Measurements from ENCODE around the gene ARL5A. TPM values are rescaled to one million over a fixed set of nuclear protein-coding genes. Genes with fewer than 3 reads are reported as not detected.
A peak's percentile ranks its signal among the peaks of the same experiment; 100 is the strongest.
"Not testable (repeated sequence)": the region's sequence is repeated elsewhere in the genome, so short reads cannot be mapped to it uniquely, and the experiment has no call there.

The ARL5A gene, protein sequence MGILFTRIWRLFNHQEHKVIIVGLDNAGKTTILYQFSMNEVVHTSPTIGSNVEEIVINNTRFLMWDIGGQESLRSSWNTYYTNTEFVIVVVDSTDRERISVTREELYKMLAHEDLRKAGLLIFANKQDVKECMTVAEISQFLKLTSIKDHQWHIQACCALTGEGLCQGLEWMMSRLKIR
- total RNA-seq (100 to 1,000 TPM in 2 of 4 donors, 10 to 100 TPM in 2; 81.5 to 119 (median 99.5) TPM), polyA plus RNA-seq (26.8 TPM)
- long read RNA-seq, donor 1, full-length matches to known transcripts, result 292 of 296 reads
- long read RNA-seq, donor 1, partial matches to known transcripts, result 0 of 296 reads
- long read RNA-seq, donor 1, other reads (novel, unspliced or antisense), result 4 of 296 reads
- long read RNA-seq, donor 2, full-length matches to known transcripts, result 124 of 127 reads
- long read RNA-seq, donor 2, partial matches to known transcripts, result 0 of 127 reads
- long read RNA-seq, donor 2, other reads (novel, unspliced or antisense), result 3 of 127 reads
- long read RNA-seq, donor 3, full-length matches to known transcripts, result 214 of 228 reads
- long read RNA-seq, donor 3, partial matches to known transcripts, result 1 of 228 reads
- long read RNA-seq, donor 3, other reads (novel, unspliced or antisense), result 13 of 228 reads
- long read RNA-seq, donor 4, full-length matches to known transcripts, result 162 of 168 reads
- long read RNA-seq, donor 4, partial matches to known transcripts, result 0 of 168 reads
- long read RNA-seq, donor 4, other reads (novel, unspliced or antisense), result 6 of 168 reads

DNA sequence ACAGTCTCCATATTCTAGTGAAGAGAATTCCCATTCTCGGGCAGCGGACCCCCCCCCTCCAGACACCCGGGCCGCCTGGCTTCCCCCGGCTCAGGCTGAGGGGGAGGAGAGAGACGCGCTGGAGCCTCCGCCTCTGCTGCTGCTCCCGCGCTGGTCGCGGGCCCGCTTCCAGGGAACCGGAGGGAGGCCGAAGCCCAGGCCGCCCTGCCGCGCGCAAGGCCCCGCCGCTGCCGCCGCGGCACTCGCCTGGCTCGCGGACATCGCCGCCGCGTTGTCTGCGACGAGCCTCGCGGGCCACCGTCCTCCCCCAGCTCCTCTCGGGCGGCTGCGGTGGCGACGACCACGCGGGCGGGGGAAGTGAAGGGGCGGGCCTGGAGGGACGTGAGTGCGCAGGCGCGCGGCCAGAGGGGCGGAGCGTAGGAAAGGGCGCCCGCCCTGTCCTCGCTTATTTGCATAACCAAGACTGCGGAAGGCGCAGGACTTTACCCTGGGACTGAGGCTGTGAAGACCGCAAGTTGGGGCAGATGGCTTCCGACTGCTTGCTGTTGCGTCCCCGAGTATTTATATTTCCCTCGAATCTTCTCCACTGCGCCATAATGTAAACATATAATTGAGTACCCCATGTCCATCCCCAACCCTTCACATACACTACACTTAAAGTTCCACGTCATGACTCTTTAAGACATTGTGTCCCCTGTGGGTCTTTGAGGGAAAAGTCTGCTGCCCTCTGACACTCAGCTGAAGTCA, at the start of gene ARL5A:
Gene ARL5A (minus strand): TSS at position 279 of the 747 bp plus-strand sequence. CDS start 245 bp downstream, at position 34.
- Histone ChIP-seq H3K9me3 (ENCODE audit: control insufficient read depth, low read length) (no peaks in the 10 kb centered on the region), H3K27ac (ENCODE audit: low read length) (peak within 1 kb of the TSS; percentile 70), H3K27me3 (ENCODE audit: control insufficient read depth, insufficient read depth) (no peaks in the 10 kb centered on the region), H3K4me1 (ENCODE audit: control insufficient read depth, insufficient read depth, low read length) (peaks cover 4% of the 10 kb centered on the region), H3K4me3 (ENCODE audit: low read length) (peak within 1 kb of the TSS; percentile 75)
- peak; percentile 98 to 99 for ATAC-seq
- peak; percentile 95 to 98 (median 98) for DNase-seq
- WGBS, result under 1% methylated on average over 64 of the region's 64 CpGs
- intact Hi-C loops (cut with DNase I), result loop anchor here in 1 of 4 donors (10.0 kb wide), 1 partner anchor 176 kb away; no protein-coding TSS in a partner anchor

DNA sequence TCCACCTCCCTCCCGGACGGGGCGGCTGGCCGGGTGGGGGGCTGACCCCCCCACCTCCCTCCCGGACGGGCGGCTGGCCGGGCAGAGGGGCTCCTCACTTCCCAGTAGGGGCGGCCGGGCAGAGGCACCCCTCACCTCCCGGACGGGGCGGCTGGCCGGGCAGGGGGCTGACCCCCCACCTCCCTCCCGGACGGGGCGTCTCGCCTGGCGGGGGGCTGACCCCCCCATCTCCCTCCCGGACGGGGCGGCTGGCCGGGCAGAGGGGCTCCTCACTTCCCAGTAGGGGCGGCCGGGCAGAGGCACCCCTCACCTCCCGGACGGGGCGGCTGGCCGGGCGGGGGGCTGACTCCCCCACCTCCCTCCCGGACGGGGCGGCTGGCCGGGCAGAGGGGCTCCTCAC, 47.4 kb upstream of the ARL5A start:
- WGBS, result 83% methylated on average over 17 of the region's 34 CpGs
- intact Hi-C loops (cut with DNase I); ATAC-seq; H3K27me3 ChIP-seq (ENCODE audit: control insufficient read depth, insufficient read depth); H3K4me3 ChIP-seq (ENCODE audit: low read length); H3K9me3 ChIP-seq (ENCODE audit: control insufficient read depth, low read length); H3K4me1 ChIP-seq (ENCODE audit: control insufficient read depth, insufficient read depth, low read length); H3K27ac ChIP-seq (ENCODE audit: low read length): not testable (repeated sequence)
- peak in 1 of 3 donors; percentile 56 for DNase-seq

DNA sequence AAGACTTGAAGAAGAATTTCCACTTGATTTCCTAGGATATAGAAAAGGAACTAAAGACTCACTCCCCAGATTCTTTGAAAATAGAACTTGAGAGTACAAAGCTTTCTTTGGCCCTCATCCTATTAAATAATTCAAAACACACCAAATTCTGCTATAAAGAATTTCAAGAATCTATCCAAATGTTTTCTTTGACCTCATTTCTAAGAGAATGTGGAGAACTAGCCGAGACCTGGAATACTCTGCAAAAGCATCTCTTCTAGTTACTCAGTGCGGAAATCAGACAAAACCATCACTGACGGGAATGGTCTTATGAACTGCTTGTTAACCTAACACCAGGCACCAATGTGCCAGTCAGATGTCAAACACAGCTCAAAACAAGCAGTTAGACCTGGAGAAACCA, 44.2 kb upstream of the ARL5A start:
- WGBS, result 72% methylated on average over 3 of the region's 3 CpGs
- ATAC-seq (no peak), DNase-seq (no peak)
- H3K4me3 ChIP-seq (ENCODE audit: low read length), result no peak overlapping the region
- H3K27me3 ChIP-seq (ENCODE audit: control insufficient read depth, insufficient read depth), result no peaks in the 10 kb centered on the region
- intact Hi-C loops (cut with DNase I), result no loop called here
- no peaks in the 10 kb centered on the region for H3K9me3 ChIP-seq (ENCODE audit: control insufficient read depth, low read length)
- H3K4me1 ChIP-seq (ENCODE audit: control insufficient read depth, insufficient read depth, low read length), result no peaks in the 10 kb centered on the region
- no peak overlapping the region for H3K27ac ChIP-seq (ENCODE audit: low read length)

DNA sequence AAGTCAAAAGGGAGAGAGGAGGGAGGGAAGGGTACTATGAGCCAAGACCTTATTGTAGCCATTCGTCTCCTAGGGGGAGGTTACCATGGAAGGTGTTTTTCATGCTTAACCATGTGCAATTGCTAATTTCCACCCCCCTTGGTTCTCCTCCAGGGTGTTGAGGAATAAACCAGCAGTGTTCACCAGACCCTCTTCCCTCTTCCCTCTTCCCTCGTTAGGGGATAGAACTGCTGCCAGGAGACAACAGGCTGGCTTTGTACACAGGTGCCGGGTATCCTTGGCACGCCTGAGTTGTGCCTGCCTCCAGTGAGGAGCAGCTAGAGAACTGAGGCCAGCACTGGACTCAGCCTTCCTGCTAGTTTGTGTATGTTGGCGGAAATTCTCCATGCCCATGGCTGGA, 41.1 kb upstream of the ARL5A start:
- Histone ChIP-seq H3K27me3 (ENCODE audit: control insufficient read depth, insufficient read depth) (no peaks in the 10 kb centered on the region), H3K27ac (ENCODE audit: low read length) (no peak overlapping the region), H3K9me3 (ENCODE audit: control insufficient read depth, low read length) (no peaks in the 10 kb centered on the region), H3K4me1 (ENCODE audit: control insufficient read depth, insufficient read depth, low read length) (no peaks in the 10 kb centered on the region), H3K4me3 (ENCODE audit: low read length) (no peak overlapping the region)
- no peak for ATAC-seq
- no peak for DNase-seq
- 88% methylated on average over 5 of the region's 5 CpGs for WGBS
- intact Hi-C loops (cut with DNase I), result no loop called here

DNA sequence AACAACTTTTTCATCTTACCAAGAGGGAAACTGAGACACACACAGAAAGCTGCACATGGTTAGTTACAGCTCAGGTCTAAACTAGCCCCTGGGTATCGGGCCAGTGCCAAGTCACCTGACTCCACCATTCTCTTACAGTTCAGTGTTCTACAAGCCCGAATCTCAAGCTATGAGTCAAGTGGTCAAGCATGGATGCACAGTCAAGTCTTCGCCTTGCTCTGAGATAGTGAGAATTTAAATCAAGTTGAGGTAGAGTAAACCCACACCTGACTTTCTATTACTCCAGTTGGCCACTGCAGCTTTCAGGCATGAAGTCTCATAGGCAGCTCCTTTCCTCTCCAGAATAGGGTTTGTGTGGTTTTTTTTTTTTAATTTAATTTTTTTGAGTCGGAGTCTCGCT, 34.5 kb upstream of the ARL5A start:
- DNase-seq (no peak), ATAC-seq (no peak)
- intact Hi-C loops (cut with DNase I), result no loop called here
- Histone ChIP-seq H3K9me3 (ENCODE audit: control insufficient read depth, low read length) (no peaks in the 10 kb centered on the region), H3K4me1 (ENCODE audit: control insufficient read depth, insufficient read depth, low read length) (no peaks in the 10 kb centered on the region), H3K27ac (ENCODE audit: low read length) (no peak overlapping the region), H3K27me3 (ENCODE audit: control insufficient read depth, insufficient read depth) (no peaks in the 10 kb centered on the region), H3K4me3 (ENCODE audit: low read length) (no peak overlapping the region)
- WGBS, result 95% methylated on average over 5 of the region's 5 CpGs

DNA sequence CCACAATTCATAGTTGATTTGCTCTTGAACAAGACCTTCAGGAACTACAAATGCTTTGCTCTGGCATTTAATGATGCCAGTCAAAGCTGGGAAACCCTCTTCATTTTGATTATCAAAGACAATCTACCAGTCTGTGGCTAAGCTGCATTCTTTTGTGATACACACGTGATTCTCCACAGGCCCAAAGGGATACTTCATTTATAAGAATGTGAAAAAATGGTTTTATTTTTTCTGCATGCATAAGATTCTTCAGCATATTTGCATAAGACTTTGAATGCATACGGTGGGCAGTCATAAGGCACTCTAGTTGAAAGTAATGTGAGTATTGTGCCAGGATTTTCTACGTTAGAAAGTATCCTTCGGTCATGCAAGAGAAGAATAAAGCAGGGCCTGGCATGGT, 33.0 kb upstream of the ARL5A start:
- no peaks in the 10 kb centered on the region for H3K27me3 ChIP-seq (ENCODE audit: control insufficient read depth, insufficient read depth)
- no peaks in the 10 kb centered on the region for H3K4me1 ChIP-seq (ENCODE audit: control insufficient read depth, insufficient read depth, low read length)
- intact Hi-C loops (cut with DNase I), result no loop called here
- no peak for ATAC-seq
- H3K9me3 ChIP-seq (ENCODE audit: control insufficient read depth, low read length), result no peaks in the 10 kb centered on the region
- WGBS, result 86% methylated on average over 4 of the region's 4 CpGs
- DNase-seq, result no peak
- no peak overlapping the region for H3K4me3 ChIP-seq (ENCODE audit: low read length)
- H3K27ac ChIP-seq (ENCODE audit: low read length), result no peak overlapping the region

DNA sequence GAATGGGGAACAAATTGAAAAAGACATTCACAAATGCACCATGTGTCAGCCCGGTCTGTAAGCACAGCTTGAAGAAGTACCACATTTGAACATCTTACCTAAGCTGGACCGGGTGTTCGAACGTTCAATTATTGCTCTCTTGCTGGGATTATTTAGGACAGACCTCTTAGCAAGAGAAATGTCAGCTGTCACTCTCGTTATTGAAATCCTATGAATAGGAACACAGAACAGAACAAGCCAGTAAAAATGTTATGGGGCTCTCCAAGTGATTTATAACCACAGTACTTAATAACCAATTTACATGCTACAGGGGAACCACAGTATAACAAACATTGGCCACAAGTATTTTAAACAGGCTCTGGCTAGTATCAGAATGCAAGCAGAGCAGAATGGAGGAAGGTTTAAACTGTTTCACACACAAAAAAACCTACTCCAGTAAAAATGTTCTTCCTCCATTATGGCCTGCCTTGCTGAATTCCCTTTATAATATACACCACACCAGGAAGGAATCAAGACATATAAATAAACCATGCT, 32.5 kb upstream of the ARL5A start:
- Histone ChIP-seq H3K27ac (ENCODE audit: low read length) (no peak overlapping the region), H3K27me3 (ENCODE audit: control insufficient read depth, insufficient read depth) (no peaks in the 10 kb centered on the region), H3K4me1 (ENCODE audit: control insufficient read depth, insufficient read depth, low read length) (no peaks in the 10 kb centered on the region), H3K9me3 (ENCODE audit: control insufficient read depth, low read length) (no peaks in the 10 kb centered on the region), H3K4me3 (ENCODE audit: low read length) (no peak overlapping the region)
- intact Hi-C loops (cut with DNase I), result no loop called here
- DNase-seq (no peak), ATAC-seq (no peak)
- 93% methylated on average over 5 of the region's 5 CpGs for WGBS

DNA sequence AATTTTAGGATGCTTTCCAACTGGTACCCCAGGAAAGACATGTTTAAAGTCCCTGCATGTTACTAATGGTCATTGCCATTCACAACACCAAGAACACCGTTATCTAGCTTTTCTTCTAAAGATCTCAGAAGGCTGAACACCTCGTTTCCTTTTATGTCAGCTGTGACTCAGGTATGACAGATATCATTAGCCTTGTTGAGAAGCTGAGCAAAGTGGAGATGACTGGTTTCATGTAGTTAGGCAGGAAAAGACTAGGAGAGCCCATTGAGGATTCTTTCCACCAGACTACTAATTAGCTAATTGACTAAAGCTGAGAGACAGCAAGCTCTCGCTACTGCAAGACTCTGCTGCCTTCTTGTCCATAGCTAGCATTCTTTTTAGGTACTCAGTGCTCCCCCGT, 32.0 kb upstream of the ARL5A start:
- ATAC-seq (no peak), DNase-seq (no peak)
- Histone ChIP-seq H3K9me3 (ENCODE audit: control insufficient read depth, low read length) (no peaks in the 10 kb centered on the region), H3K27me3 (ENCODE audit: control insufficient read depth, insufficient read depth) (no peaks in the 10 kb centered on the region), H3K4me3 (ENCODE audit: low read length) (no peak overlapping the region), H3K27ac (ENCODE audit: low read length) (no peak overlapping the region), H3K4me1 (ENCODE audit: control insufficient read depth, insufficient read depth, low read length) (no peaks in the 10 kb centered on the region)
- intact Hi-C loops (cut with DNase I), result no loop called here
- WGBS, result 89% methylated on average over 4 of the region's 4 CpGs

DNA sequence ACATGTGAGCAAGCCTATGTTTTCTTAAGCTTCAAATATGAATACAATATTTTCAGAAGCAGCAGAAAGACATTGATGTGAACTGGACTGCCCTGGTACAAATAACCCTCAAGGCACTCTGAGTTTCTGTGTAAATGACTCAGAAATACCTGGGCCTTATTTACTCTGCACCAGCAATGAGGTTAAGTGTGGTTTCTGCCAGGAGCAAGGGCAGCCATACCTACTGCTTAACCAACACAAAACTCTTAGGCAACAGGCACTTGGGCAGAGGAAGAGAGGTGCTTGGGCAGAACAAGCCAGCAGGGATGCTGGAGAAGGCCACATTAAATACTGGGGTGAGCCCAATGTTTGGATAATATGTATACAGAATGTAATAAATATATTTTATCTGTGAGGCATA, 29.4 kb upstream of the ARL5A start:
- intact Hi-C loops (cut with DNase I), result no loop called here
- DNase-seq, result no peak
- H3K27me3 ChIP-seq (ENCODE audit: control insufficient read depth, insufficient read depth), result no peaks in the 10 kb centered on the region

DNA sequence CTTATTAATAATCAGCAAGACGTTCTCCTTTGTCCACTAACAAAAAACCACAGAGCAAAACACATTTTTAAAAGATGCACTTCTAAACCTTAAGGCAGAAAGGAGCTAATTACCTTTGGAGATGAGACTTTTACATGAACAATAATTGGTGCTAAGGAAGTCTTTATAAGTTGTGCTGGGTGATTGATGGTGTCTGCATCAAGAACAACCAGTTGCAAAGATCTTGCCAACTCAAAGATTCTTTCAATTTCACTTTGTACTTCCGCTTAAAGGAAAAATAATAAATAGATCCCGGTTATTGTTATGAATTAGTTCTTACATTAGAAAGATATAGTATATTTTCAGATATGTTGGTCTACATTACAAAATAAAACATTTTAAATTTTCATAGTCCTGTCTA, 26.9 kb upstream of the ARL5A start:
- no peaks in the 10 kb centered on the region for H3K9me3 ChIP-seq (ENCODE audit: control insufficient read depth, low read length)
- DNase-seq (no peak), ATAC-seq (no peak)
- H3K27me3 ChIP-seq (ENCODE audit: control insufficient read depth, insufficient read depth), result no peaks in the 10 kb centered on the region
- intact Hi-C loops (cut with DNase I), result no loop called here
- no peaks in the 10 kb centered on the region for H3K4me1 ChIP-seq (ENCODE audit: control insufficient read depth, insufficient read depth, low read length)
- no peak overlapping the region for H3K4me3 ChIP-seq (ENCODE audit: low read length)
- no peak overlapping the region for H3K27ac ChIP-seq (ENCODE audit: low read length)
- WGBS, result 79% methylated on average over 3 of the region's 3 CpGs

More for the DNA sequence above, 29.4 kb upstream of the ARL5A start:
- Histone ChIP-seq H3K27ac (ENCODE audit: low read length) (no peak overlapping the region), H3K9me3 (ENCODE audit: control insufficient read depth, low read length) (no peaks in the 10 kb centered on the region), H3K4me1 (ENCODE audit: control insufficient read depth, insufficient read depth, low read length) (no peaks in the 10 kb centered on the region), H3K4me3 (ENCODE audit: low read length) (no peak overlapping the region)
- no peak for ATAC-seq
